ENCODE data around the gene AXL.

DNA sequence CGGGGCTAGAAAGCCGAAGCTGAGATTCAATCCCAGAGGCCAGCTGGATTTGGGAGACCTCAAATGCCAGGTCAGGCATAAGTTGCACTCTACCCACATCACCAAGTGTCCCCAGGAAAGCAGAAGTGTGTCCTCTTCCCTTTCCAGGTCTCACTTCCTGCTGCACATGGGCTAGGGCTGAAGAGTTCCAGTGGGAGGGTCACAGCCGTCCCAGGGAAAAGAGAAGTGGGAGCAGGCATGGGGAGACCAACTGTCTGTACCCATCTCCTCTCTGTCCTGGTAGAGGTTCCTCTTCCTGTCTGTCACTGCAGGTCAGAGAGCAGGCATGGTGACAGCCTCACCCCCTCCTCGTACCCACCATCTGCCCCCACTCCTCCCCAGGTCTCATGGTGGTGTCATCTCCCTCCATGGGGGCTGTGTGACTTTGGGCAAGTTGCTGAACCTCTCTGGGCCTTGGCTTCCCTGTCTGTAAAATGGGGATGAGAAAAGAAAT is 14.8 kb downstream of the AXL start:
- no peak for TF ChIP-seq POLR2A (IDR thresholded peaks at IDR 0.05)
- no peak for TF ChIP-seq CTCF (IDR thresholded peaks at IDR 0.05)
- TF ChIP-seq POLR2AphosphoS5 (IDR thresholded peaks at IDR 0.05) = no peak

Measured in transverse colon (tissue), 4 donors.